Measurements from ENCODE around the gene TMEM181.
"Not testable (repeated sequence)": the region's sequence is repeated elsewhere in the genome, so short reads cannot be mapped to it uniquely, and the experiment has no call there.

Gene TMEM181

GRCh38 chr6:158661156-158661685, 101.3 kb downstream of the TMEM181 start:
- no peak for DNase-seq (ENCODE audit: low read depth)

GRCh38 chr6:158662607-158662953, 102.7 kb downstream of the TMEM181 start:
- DNase-seq (ENCODE audit: low read depth), result no peak

- no peak for DNase-seq (ENCODE audit: low read depth)
Measured at GRCh38 chr6:158662954-158663624, 103.2 kb downstream of the TMEM181 start.

- no peak for DNase-seq (ENCODE audit: low read depth)
Measured at GRCh38 chr6:158663625-158664165, 103.8 kb downstream of the TMEM181 start.

GRCh38 chr6:158665332-158665731, 105.4 kb downstream of the TMEM181 start:
- no peak for DNase-seq (ENCODE audit: low read depth)

- no peak for DNase-seq (ENCODE audit: low read depth)
Measured at GRCh38 chr6:158666628-158667359, 106.9 kb downstream of the TMEM181 start.

GRCh38 chr6:158667360-158667981, 107.6 kb downstream of the TMEM181 start:
- DNase-seq (ENCODE audit: low read depth), result no peak

- no peak for DNase-seq (ENCODE audit: low read depth)
Measured at GRCh38 chr6:158668707-158669103, 108.8 kb downstream of the TMEM181 start.

GRCh38 chr6:158669145-158670035, 109.5 kb downstream of the TMEM181 start:
- DNase-seq (ENCODE audit: low read depth), result no peak

- DNase-seq (ENCODE audit: low read depth), result not testable (repeated sequence)
Measured at GRCh38 chr6:158672119-158672518, 112.2 kb downstream of the TMEM181 start.

- no peak for DNase-seq (ENCODE audit: low read depth)
Measured at GRCh38 chr6:158672726-158673125, 112.8 kb downstream of the TMEM181 start.

GRCh38 chr6:158674342-158675131, 114.6 kb downstream of the TMEM181 start:
- no peak for DNase-seq (ENCODE audit: low read depth)

GRCh38 chr6:158677094-158677493, 117.2 kb downstream of the TMEM181 start:
- not testable (repeated sequence) for DNase-seq (ENCODE audit: low read depth)

- DNase-seq (ENCODE audit: low read depth), result no peak
Measured at GRCh38 chr6:158677906-158678578, 118.2 kb downstream of the TMEM181 start.

GRCh38 chr6:158680015-158680414, 120.1 kb downstream of the TMEM181 start:
- DNase-seq (ENCODE audit: low read depth), result no peak

- DNase-seq (ENCODE audit: low read depth), result no peak
Measured at GRCh38 chr6:158680481-158680880, 120.6 kb downstream of the TMEM181 start.

- no peak for DNase-seq (ENCODE audit: low read depth)
Measured at GRCh38 chr6:158684311-158684710, 124.4 kb downstream of the TMEM181 start.

GRCh38 chr6:158684745-158685324, 124.9 kb downstream of the TMEM181 start:
- no peak for DNase-seq (ENCODE audit: low read depth)
